Activated T-cell treated with anti-CD3 and anti-CD28 coated beads, Interleukin-2, amount 50 U/mL, for 72 hours (primary cell): ENCODE results near the gene GLB1L. TPM values are rescaled to one million over a fixed set of nuclear protein-coding genes. Genes with fewer than 3 reads are reported as not detected.
"Not testable (repeated sequence)": the region's sequence is repeated elsewhere in the genome, so short reads cannot be mapped to it uniquely, and the experiment has no call there.

Source experiments
- ATAC-seq, 2 donors: fragments of 150-1000 bp; cut with Tn5 transposase; replicated peaks in 1 of 2; 2 replicates each; pipeline ENCODE4 v1.10.0; 2021; ENCODE audit warnings: moderate library complexity in 2 of 2, mild to moderate bottlenecking in 1 of 2
- DNase-seq, 2 donors: peaks; one replicate each; pipeline ENCODE4 v3.0.0; 2021 to 2022; ENCODE audit warnings: mixed read lengths in 1 of 2
- H3K27ac Mint-ChIP-seq: one replicate; pipeline ENCODE4 v1.8.0; 2022; ENCODE audit warnings: mild to moderate bottlenecking, moderate library complexity, mixed read lengths
- H3K27me3 Mint-ChIP-seq: one replicate; pipeline ENCODE4 v1.8.0; 2022; ENCODE audit warnings: low read depth, mixed read lengths
- H3K36me3 Mint-ChIP-seq, 2 donors: one replicate each; pipeline ENCODE4 v1.8.0; 2022; ENCODE audit warnings: mixed read lengths in 2 of 2, mild to moderate bottlenecking in 1 of 2; ENCODE audit not compliant: insufficient read depth in 2 of 2
- H3K4me1 Mint-ChIP-seq: one replicate; pipeline ENCODE4 v1.8.0; 2022; ENCODE audit warnings: low read depth, mixed read lengths
- H3K4me3 Mint-ChIP-seq, 2 donors: one replicate each; pipeline ENCODE4 v1.8.0; 2022; ENCODE audit warnings: mild to moderate bottlenecking in 2 of 2, mixed read lengths in 2 of 2, moderate library complexity in 2 of 2
- H3K9me3 Mint-ChIP-seq, 2 donors: one replicate each; pipeline ENCODE4 v1.8.0; 2022; ENCODE audit warnings: mixed read lengths in 2 of 2
- total RNA-seq, 2 donors: library from RNA; stranded (reverse); gene quantifications; one replicate each; pipeline ENCODE4 v1.2.3, GENCODE V29; 2022

GLB1L gene
- total RNA-seq, 2 donors from 2014 or later = 2.3 to 3.4 TPM

- ATAC-seq (no peak), DNase-seq (no peak)
- Mint-ChIP-seq H3K4me3 (no peak overlapping the region), H3K27me3 (no peaks in the 10 kb centered on the region), H3K4me1 (peaks cover 49% of the 10 kb centered on the region), H3K27ac (peak overlapping the region; percentile 74), H3K36me3 (peaks cover 3% of the 10 kb centered on the region in 2 donors), H3K9me3 (no peaks in the 10 kb centered on the region)
Measured at GRCh38 chr2:219210196-219210885, 34.9 kb downstream of the GLB1L start.

GRCh38 chr2:219209236-219210195 is 35.7 kb downstream of the GLB1L start:
- H3K9me3 Mint-ChIP-seq = peaks cover 0 to under 1% of the 10 kb centered on the region in 2 donors
- no peak overlapping the region for H3K4me3 Mint-ChIP-seq
- no peaks in the 10 kb centered on the region for H3K27me3 Mint-ChIP-seq
- H3K27ac Mint-ChIP-seq = peak overlapping the region; percentile 74
- H3K4me1 Mint-ChIP-seq = peaks cover 52% of the 10 kb centered on the region
- ATAC-seq (no peak), DNase-seq (no peak)
- H3K36me3 Mint-ChIP-seq = peaks cover 3 to 4% of the 10 kb centered on the region in 2 donors

- Mint-ChIP-seq H3K4me3 (peak overlapping the region; percentile 79 to 83), H3K36me3 (peaks cover 1 to 7% of the 10 kb centered on the region in 2 donors), H3K9me3 (peaks cover 0 to 3% of the 10 kb centered on the region in 2 donors), H3K27ac (peak overlapping the region; percentile 9), H3K4me1 (peaks cover 52% of the 10 kb centered on the region), H3K27me3 (no peaks in the 10 kb centered on the region)
- no peak for ATAC-seq
- no peak for DNase-seq
Measured at GRCh38 chr2:219207884-219208740, 37.1 kb downstream of the GLB1L start.

- Mint-ChIP-seq H3K27me3 (no peaks in the 10 kb centered on the region), H3K27ac (peak overlapping the region; percentile 54), H3K36me3 (peaks cover 1 to 7% of the 10 kb centered on the region in 2 donors), H3K9me3 (peaks cover 0 to 3% of the 10 kb centered on the region in 2 donors), H3K4me3 (peak overlapping the region; percentile 79 to 83), H3K4me1 (peaks cover 50% of the 10 kb centered on the region)
- ATAC-seq (no peak), DNase-seq (no peak)
Measured at GRCh38 chr2:219207134-219207883, 37.9 kb downstream of the GLB1L start.

GRCh38 chr2:219206328-219207133 is 38.7 kb downstream of the GLB1L start, which contains the start of gene ZFAND2B:
ZFAND2B (plus strand) TSS chr2:219206782; CDS start chr2:219206988, 206 bp downstream.
- ATAC-seq (peak; percentile 97), DNase-seq (peak; percentile 96 to 98)
- Mint-ChIP-seq H3K4me1 (peaks cover 42% of the 10 kb centered on the region), H3K27me3 (no peaks in the 10 kb centered on the region), H3K27ac (peak within 1 kb of the TSS; percentile 69), H3K36me3 (peaks cover 1 to 7% of the 10 kb centered on the region in 2 donors), H3K4me3 (peak within 1 kb of the TSS; percentile 79 to 83), H3K9me3 (peaks cover 0 to 3% of the 10 kb centered on the region in 2 donors)

- no peaks in the 10 kb centered on the region for H3K27me3 Mint-ChIP-seq
- ATAC-seq (no peak), DNase-seq (no peak)
- peaks cover 0 to 3% of the 10 kb centered on the region in 2 donors for H3K9me3 Mint-ChIP-seq
- H3K4me3 Mint-ChIP-seq = peak overlapping the region; percentile 79 to 83
- H3K4me1 Mint-ChIP-seq = peaks cover 36% of the 10 kb centered on the region
- H3K27ac Mint-ChIP-seq = peak overlapping the region; percentile 69
- H3K36me3 Mint-ChIP-seq = peaks cover 1 to 7% of the 10 kb centered on the region in 2 donors
Measured at GRCh38 chr2:219205981-219206327, 39.3 kb downstream of the GLB1L start.

GRCh38 chr2:219205165-219205538 is 40.1 kb downstream of the GLB1L start:
- ATAC-seq (no peak), DNase-seq (no peak)
- Mint-ChIP-seq H3K27me3 (no peaks in the 10 kb centered on the region), H3K4me3 (peak overlapping the region; percentile 16 to 79), H3K36me3 (peaks cover 1 to 6% of the 10 kb centered on the region in 2 donors), H3K4me1 (peaks cover 35% of the 10 kb centered on the region), H3K27ac (no peak overlapping the region), H3K9me3 (peaks cover 0 to 3% of the 10 kb centered on the region in 2 donors)

GRCh38 chr2:219204425-219205164 is 40.6 kb downstream of the GLB1L start:
- H3K27ac Mint-ChIP-seq = no peak overlapping the region
- DNase-seq (no peak), ATAC-seq (no peak)
- peaks cover 1 to 6% of the 10 kb centered on the region in 2 donors for H3K36me3 Mint-ChIP-seq
- H3K9me3 Mint-ChIP-seq = peaks cover 0 to 3% of the 10 kb centered on the region in 2 donors
- H3K4me3 Mint-ChIP-seq = no peak overlapping the region
- no peaks in the 10 kb centered on the region for H3K27me3 Mint-ChIP-seq
- H3K4me1 Mint-ChIP-seq = peaks cover 32% of the 10 kb centered on the region

- not testable (repeated sequence) for H3K36me3 Mint-ChIP-seq, H3K4me3 Mint-ChIP-seq, ATAC-seq, H3K27me3 Mint-ChIP-seq, DNase-seq, H3K9me3 Mint-ChIP-seq, H3K27ac Mint-ChIP-seq
- H3K4me1 Mint-ChIP-seq = peaks cover 25% of the 10 kb centered on the region
Measured at GRCh38 chr2:219201331-219201730, 43.9 kb downstream of the GLB1L start.

- H3K36me3 Mint-ChIP-seq, H3K9me3 Mint-ChIP-seq, H3K27me3 Mint-ChIP-seq, ATAC-seq: not testable (repeated sequence)
- H3K4me1 Mint-ChIP-seq = peaks cover 25% of the 10 kb centered on the region
- peak overlapping the region; percentile 78 to 82 for H3K4me3 Mint-ChIP-seq
- DNase-seq = peak; percentile 36 to 42
- peak overlapping the region; percentile 11 for H3K27ac Mint-ChIP-seq
Measured at GRCh38 chr2:219200502-219201326, 44.5 kb downstream of the GLB1L start.
